ENCODE data around the gene HDLBP.

Gene HDLBP

GRCh38 chr2:241351640-241352031 lies 36.2 kb upstream of the HDLBP start:
- Histone ChIP-seq H3K27ac (replicated peaks) (no peak overlapping the region), H3K4me3 (replicated peaks; ENCODE audit: insufficient read depth, low read length) (no peak overlapping the region)
- DNase-seq (ENCODE audit: low read depth in 1 of 2, low spot score in 1 of 2) = no peak

GRCh38 chr2:241350878-241351639 lies 35.6 kb upstream of the HDLBP start:
- no peak for DNase-seq (ENCODE audit: low read depth in 1 of 2, low spot score in 1 of 2)
- TF ChIP-seq POLR2AphosphoS5 (IDR thresholded peaks at IDR 0.05; ENCODE audit: low read depth) (no peak), SPI1 (IDR thresholded peaks at IDR 0.05; ENCODE audit: borderline replicate concordance, low read depth) (no peak), REST (IDR thresholded peaks at IDR 0.05; ENCODE audit: insufficient replicate concordance, low read depth) (no peak), CTCF (IDR thresholded peaks at IDR 0.05; ENCODE audit: insufficient read depth, low read length) (no peak), GABPA (IDR thresholded peaks at IDR 0.05; ENCODE audit: low read depth) (no peak)
- Histone ChIP-seq H3K27me3 (ENCODE audit: insufficient read depth, poor library complexity, severe bottlenecking) (no peaks in the 10 kb centered on the region), H3K4me3 (replicated peaks; ENCODE audit: insufficient read depth, low read length) (no peak overlapping the region), H3K27ac (replicated peaks) (no peak overlapping the region)

More at GRCh38 chr2:241351640-241352031, 36.2 kb upstream of the HDLBP start:
- no peaks in the 10 kb centered on the region for H3K27me3 ChIP-seq (ENCODE audit: insufficient read depth, poor library complexity, severe bottlenecking)
- TF ChIP-seq SPI1 (IDR thresholded peaks at IDR 0.05; ENCODE audit: borderline replicate concordance, low read depth) (no peak), CTCF (IDR thresholded peaks at IDR 0.05; ENCODE audit: insufficient read depth, low read length) (no peak), POLR2AphosphoS5 (IDR thresholded peaks at IDR 0.05; ENCODE audit: low read depth) (no peak)

- H3K27me3 ChIP-seq (ENCODE audit: insufficient read depth, poor library complexity, severe bottlenecking) = no peaks in the 10 kb centered on the region
- no peak overlapping the region for H3K4me3 ChIP-seq (replicated peaks; ENCODE audit: insufficient read depth, low read length)
- no peak overlapping the region for H3K27ac ChIP-seq (replicated peaks)
- TF ChIP-seq REST (IDR thresholded peaks at IDR 0.05; ENCODE audit: insufficient replicate concordance, low read depth) (no peak), GABPA (IDR thresholded peaks at IDR 0.05; ENCODE audit: low read depth) (no peak), POLR2AphosphoS5 (IDR thresholded peaks at IDR 0.05; ENCODE audit: low read depth) (no peak), SPI1 (IDR thresholded peaks at IDR 0.05; ENCODE audit: borderline replicate concordance, low read depth) (no peak), CTCF (IDR thresholded peaks at IDR 0.05; ENCODE audit: insufficient read depth, low read length) (no peak)
- no peak for DNase-seq (ENCODE audit: low read depth in 1 of 2, low spot score in 1 of 2)
These were observed 35.0 kb upstream of the HDLBP start for GRCh38 chr2:241350530-241350877.

- DNase-seq (ENCODE audit: low read depth in 1 of 2, low spot score in 1 of 2) = no peak
- Histone ChIP-seq H3K27me3 (ENCODE audit: insufficient read depth, poor library complexity, severe bottlenecking) (no peaks in the 10 kb centered on the region), H3K27ac (replicated peaks) (no peak overlapping the region), H3K4me3 (replicated peaks; ENCODE audit: insufficient read depth, low read length) (no peak overlapping the region)
- TF ChIP-seq CTCF (IDR thresholded peaks at IDR 0.05; ENCODE audit: insufficient read depth, low read length) (no peak), SPI1 (IDR thresholded peaks at IDR 0.05; ENCODE audit: borderline replicate concordance, low read depth) (no peak), POLR2AphosphoS5 (IDR thresholded peaks at IDR 0.05; ENCODE audit: low read depth) (no peak), GABPA (IDR thresholded peaks at IDR 0.05; ENCODE audit: low read depth) (no peak), REST (IDR thresholded peaks at IDR 0.05; ENCODE audit: insufficient replicate concordance, low read depth) (no peak)
These were observed 34.5 kb upstream of the HDLBP start for GRCh38 chr2:241349941-241350340.

Measured in HL-60 (cell line).